Measurements from ENCODE around the gene KRT71.

KRT71 gene

DNA sequence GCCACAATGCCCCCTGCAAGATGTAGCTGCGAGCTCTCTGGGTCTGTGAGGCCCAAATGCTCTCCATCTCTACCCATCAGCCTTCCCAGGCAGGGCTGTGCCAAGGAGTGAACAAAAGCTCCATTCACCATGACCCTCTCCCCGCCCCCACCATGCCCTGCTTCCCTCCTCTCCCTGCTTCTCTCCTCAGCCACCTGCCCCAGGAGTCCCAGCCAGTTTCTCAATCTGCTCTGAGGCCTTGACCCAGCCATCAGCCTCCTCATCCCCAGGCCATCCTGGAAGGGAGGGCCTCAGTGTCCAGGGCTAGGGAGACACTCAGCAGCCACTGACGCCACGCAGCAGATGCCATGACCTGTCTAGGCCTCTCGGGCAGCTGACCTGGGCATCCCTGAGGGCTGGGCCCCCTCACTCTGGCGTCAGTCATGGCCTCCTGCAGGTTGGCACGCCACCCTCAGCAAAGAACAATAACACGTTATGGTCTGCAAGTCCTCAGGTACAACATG, 24.3 kb downstream of the KRT71 start:
- Histone ChIP-seq H3K27me3 (no peaks in the 10 kb centered on the region), H3K36me3 (no peaks in the 10 kb centered on the region), H3K9ac (no peak overlapping the region), H3K4me3 (no peak overlapping the region), H3K4me2 (no peak overlapping the region), H3K9me3 (replicated peaks in 1 of 11) (no peaks in the 10 kb centered on the region), H4K20me1 (no peaks in the 10 kb centered on the region), H3K4me1 (peaks cover 14 to 26% (median 18%) of the 10 kb centered on the region in 10 experiments; a peak in 17 of 20 replicates), H3K27ac (no peak overlapping the region)
- no peak for TF ChIP-seq Cebpa-rat (IDR thresholded peaks at IDR 0.05)

GRCh38 chr12:52527121-52527800, 25.7 kb downstream of the KRT71 start:
- no peak overlapping the region for H3K27ac ChIP-seq
- no peaks in the 10 kb centered on the region for H4K20me1 ChIP-seq
- peak overlapping the region in 5 of 11 experiments; percentile 8 to 52 (median 34); a peak in 9 of 22 replicates for H3K4me2 ChIP-seq
- H3K9me3 ChIP-seq (replicated peaks in 1 of 11): no peaks in the 10 kb centered on the region
- no peak for TF ChIP-seq Cebpa-rat (IDR thresholded peaks at IDR 0.05)
- H3K36me3 ChIP-seq: no peaks in the 10 kb centered on the region
- no peak overlapping the region for H3K4me3 ChIP-seq
- no peak overlapping the region for H3K9ac ChIP-seq
- H3K4me1 ChIP-seq: peaks cover 14 to 26% (median 16%) of the 10 kb centered on the region in 10 experiments; a peak in 17 of 20 replicates
- no peaks in the 10 kb centered on the region for H3K27me3 ChIP-seq

- H3K4me2 ChIP-seq: peak overlapping the region in 2 of 11 experiments; percentile 4 to 20; a peak in 2 of 22 replicates
- no peak for TF ChIP-seq Cebpa-rat (IDR thresholded peaks at IDR 0.05)
Observed at GRCh38 chr12:52526511-52526951, 26.4 kb downstream of the KRT71 start.

GRCh38 chr12:52525661-52526499, 27.1 kb downstream of the KRT71 start:
- peak overlapping the region in 2 of 11 experiments; percentile 4 to 20; a peak in 2 of 22 replicates for H3K4me2 ChIP-seq

More at GRCh38 chr12:52526511-52526951, 26.4 kb downstream of the KRT71 start:
- Histone ChIP-seq H3K9ac (no peak overlapping the region), H3K27me3 (no peaks in the 10 kb centered on the region), H4K20me1 (no peaks in the 10 kb centered on the region), H3K27ac (no peak overlapping the region), H3K4me1 (peaks cover 7 to 21% (median 14%) of the 10 kb centered on the region in 10 experiments; a peak in 17 of 20 replicates), H3K4me3 (no peak overlapping the region), H3K36me3 (no peaks in the 10 kb centered on the region), H3K9me3 (replicated peaks in 1 of 11) (no peaks in the 10 kb centered on the region)

GRCh38 chr12:52524898-52525591, 27.9 kb downstream of the KRT71 start:
- no peaks in the 10 kb centered on the region; a peak in 1 of 22 replicates for H4K20me1 ChIP-seq
- H3K27me3 ChIP-seq: no peaks in the 10 kb centered on the region
- H3K36me3 ChIP-seq: no peaks in the 10 kb centered on the region
- H3K4me2 ChIP-seq: no peak overlapping the region
- H3K9me3 ChIP-seq (replicated peaks in 1 of 11): no peaks in the 10 kb centered on the region
- TF ChIP-seq Cebpa-rat (IDR thresholded peaks at IDR 0.05): no peak
- no peak overlapping the region for H3K9ac ChIP-seq
- no peak overlapping the region for H3K27ac ChIP-seq
- peaks cover 0 to 17% (median 8%) of the 10 kb centered on the region in 10 experiments; a peak in 8 of 20 replicates for H3K4me1 ChIP-seq
- no peak overlapping the region for H3K4me3 ChIP-seq

More at GRCh38 chr12:52525661-52526499, 27.1 kb downstream of the KRT71 start:
- H3K9me3 ChIP-seq (replicated peaks in 1 of 11): no peaks in the 10 kb centered on the region
- H4K20me1 ChIP-seq: no peaks in the 10 kb centered on the region
- H3K27me3 ChIP-seq: no peaks in the 10 kb centered on the region
- no peak overlapping the region for H3K9ac ChIP-seq
- H3K27ac ChIP-seq: no peak overlapping the region
- peaks cover under 1 to 17% (median 8%) of the 10 kb centered on the region in 10 experiments; a peak in 14 of 20 replicates for H3K4me1 ChIP-seq
- TF ChIP-seq Cebpa-rat (IDR thresholded peaks at IDR 0.05): no peak
- no peak overlapping the region for H3K4me3 ChIP-seq
- H3K36me3 ChIP-seq: no peaks in the 10 kb centered on the region

DNA sequence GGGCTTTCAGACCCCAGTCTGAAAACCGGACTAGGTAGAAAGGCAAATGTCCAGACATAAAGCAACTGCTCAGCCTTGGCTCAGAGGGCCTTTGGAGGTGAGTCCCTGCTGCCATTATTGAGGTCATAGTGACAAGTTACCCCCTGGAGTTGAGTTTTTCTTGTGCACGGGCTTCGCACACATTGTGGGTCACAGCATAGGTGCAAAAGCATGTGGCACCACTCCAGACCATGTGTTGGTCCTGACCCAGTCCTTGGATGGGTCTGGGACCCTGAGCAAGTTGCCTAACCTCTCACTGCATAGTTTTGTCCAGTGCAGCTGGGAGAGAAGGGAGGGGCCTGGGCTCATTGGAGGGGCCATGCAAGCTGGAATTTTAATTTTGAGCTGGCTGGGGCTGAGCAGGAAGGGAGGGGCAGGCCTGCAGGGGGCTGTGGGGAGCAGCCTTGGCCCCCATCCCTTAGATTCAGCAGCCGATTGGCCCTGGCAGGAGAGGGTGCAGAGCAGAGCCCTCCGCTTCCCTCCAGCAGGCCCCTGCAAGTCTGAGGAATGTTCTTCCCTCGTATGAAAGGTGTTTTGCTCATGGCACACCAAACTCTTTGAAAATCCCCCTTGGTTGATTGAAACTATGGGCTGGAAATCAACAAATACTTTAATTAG, 28.6 kb downstream of the KRT71 start:
- H3K4me3 ChIP-seq: no peak overlapping the region

GRCh38 chr12:52523824-52524223, 29.1 kb downstream of the KRT71 start:
- H3K4me1 ChIP-seq: peaks cover 0 to 17% (median 8%) of the 10 kb centered on the region in 10 experiments; a peak in 8 of 20 replicates

More for the DNA sequence above, 28.6 kb downstream of the KRT71 start:
- no peaks in the 10 kb centered on the region for H3K27me3 ChIP-seq
- H3K36me3 ChIP-seq: no peaks in the 10 kb centered on the region
- H3K9ac ChIP-seq: no peak overlapping the region
- no peaks in the 10 kb centered on the region for H3K9me3 ChIP-seq (replicated peaks in 1 of 11)
- peaks cover 0 to 17% (median 8%) of the 10 kb centered on the region in 10 experiments; a peak in 8 of 20 replicates for H3K4me1 ChIP-seq
- H3K4me2 ChIP-seq: no peak overlapping the region
- TF ChIP-seq Cebpa-rat (IDR thresholded peaks at IDR 0.05): no peak
- H3K27ac ChIP-seq: no peak overlapping the region
- H4K20me1 ChIP-seq: no peaks in the 10 kb centered on the region; a peak in 1 of 22 replicates

DNA sequence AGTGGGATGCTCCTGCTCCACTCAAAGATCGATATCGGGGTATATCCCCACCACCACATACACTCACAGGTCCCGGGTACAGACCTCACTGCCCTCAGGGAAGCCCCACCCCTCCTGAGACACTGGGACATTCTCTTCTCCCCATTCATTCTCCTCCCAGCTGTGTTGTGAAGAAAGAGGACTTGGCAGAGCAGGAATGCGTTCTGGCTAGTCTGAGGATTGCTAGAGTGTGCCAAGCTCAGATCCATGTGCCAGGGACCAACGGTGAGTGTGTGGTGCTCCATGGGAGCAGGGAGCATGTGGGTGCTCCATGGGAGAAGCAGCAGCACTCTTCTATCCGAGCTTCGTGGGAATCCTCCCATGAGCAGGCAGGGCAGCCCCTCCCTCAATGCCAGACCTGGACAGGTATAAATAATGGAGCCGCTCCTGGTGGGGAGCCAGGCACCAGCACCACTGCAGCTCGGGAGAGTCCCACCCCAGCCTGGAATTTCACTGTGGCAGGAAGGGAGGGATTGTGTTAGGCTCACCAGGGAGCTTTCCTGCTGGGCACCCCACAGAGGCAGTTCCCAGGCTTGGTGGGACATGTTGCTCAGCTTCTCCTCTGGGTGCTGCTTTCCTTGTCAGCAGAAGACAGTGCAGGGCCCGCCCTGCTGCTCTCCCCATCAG, 30.5 kb downstream of the KRT71 start:
- H3K4me2 ChIP-seq: no peak overlapping the region
- no peak overlapping the region for H3K27ac ChIP-seq
- H3K27me3 ChIP-seq: no peaks in the 10 kb centered on the region
- H3K36me3 ChIP-seq: no peaks in the 10 kb centered on the region
- H3K9ac ChIP-seq: no peak overlapping the region
- H3K4me1 ChIP-seq: peaks cover 0 to 12% (median 3%) of the 10 kb centered on the region in 10 experiments; a peak in 7 of 20 replicates
- H3K4me3 ChIP-seq: no peak overlapping the region
- no peak for TF ChIP-seq Cebpa-rat (IDR thresholded peaks at IDR 0.05)
- H3K9me3 ChIP-seq (replicated peaks in 1 of 11): no peaks in the 10 kb centered on the region
- H4K20me1 ChIP-seq: no peaks in the 10 kb centered on the region; a peak in 1 of 22 replicates

More at GRCh38 chr12:52523824-52524223, 29.1 kb downstream of the KRT71 start:
- no peak overlapping the region for H3K4me3 ChIP-seq
- no peaks in the 10 kb centered on the region for H3K36me3 ChIP-seq
- no peak overlapping the region for H3K27ac ChIP-seq
- H3K9me3 ChIP-seq (replicated peaks in 1 of 11): no peaks in the 10 kb centered on the region
- H4K20me1 ChIP-seq: no peaks in the 10 kb centered on the region; a peak in 1 of 22 replicates
- H3K4me2 ChIP-seq: no peak overlapping the region
- no peak for TF ChIP-seq Cebpa-rat (IDR thresholded peaks at IDR 0.05)
- H3K9ac ChIP-seq: no peak overlapping the region
- no peaks in the 10 kb centered on the region for H3K27me3 ChIP-seq

Measured in BLaER1 treated with 17β-estradiol and CSF1 and Interleukin-3, amounts not matched to agents 10 nM and 100 nM (cell line).